ENCODE results near the gene ALDH1B1.

DNA sequence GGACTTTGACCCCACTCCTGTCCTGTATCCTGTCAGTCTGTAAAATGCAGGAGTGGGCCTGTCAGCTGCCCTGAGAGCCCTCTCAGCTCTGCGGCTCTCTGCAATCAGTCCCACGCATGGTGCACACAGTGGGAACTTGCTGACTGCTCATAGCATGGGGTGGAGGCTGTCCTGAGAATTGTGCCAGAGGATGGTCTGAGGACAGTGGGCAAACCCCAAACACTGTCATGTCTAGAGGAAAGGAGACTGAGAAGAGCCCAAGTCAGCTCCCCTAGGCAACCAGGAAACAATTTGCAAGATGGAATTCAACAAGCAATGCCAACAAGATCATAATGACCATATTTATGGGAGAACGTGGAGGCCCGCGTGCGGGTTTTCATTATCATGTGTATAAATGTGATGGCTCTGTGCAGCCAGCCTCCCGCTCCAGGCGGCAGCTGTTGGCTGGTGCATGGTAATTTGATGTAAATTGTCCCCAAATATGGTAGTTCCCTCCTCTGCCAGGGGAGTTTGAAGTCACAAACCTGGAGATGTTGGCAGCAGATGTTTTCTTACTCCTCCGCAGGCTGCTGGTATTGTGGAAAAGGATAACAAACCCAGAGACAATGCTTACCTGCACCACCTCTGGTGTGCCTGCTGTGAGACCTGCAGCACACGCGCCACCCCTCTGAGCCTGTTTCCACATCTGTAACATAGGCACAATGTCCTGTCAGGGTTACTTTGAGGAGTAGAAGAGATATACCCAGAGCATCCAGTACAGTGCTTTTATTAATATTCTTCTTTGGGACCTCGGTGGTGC lies 39.8 kb upstream of the ALDH1B1 start:
- TF ChIP-seq POLR2AphosphoS5 (IDR thresholded peaks at IDR 0.05; ENCODE audit: borderline replicate concordance, low read depth, low read length): no peak
- no peak for TF ChIP-seq EZH2 (IDR thresholded peaks at IDR 0.05)

All from SK-N-MC (cell line).